HepG2 (cell line): ENCODE data around the gene GTF3A. TPM values are rescaled to one million over a fixed set of nuclear protein-coding genes. Genes with fewer than 3 reads are reported as not detected.
A peak's percentile ranks its signal among the peaks of the same experiment; 100 is the strongest.

Source experiments
- ARID3A ChIP-seq: IDR thresholded peaks from 2 replicates; pipeline ENCODE4 v1.6.1; 2012; ENCODE audit warnings: low read depth, low read length, improper control_type of control experiment
- CAMTA2 ChIP-seq: sonication (generic); formaldehyde crosslinking; IDR thresholded peaks from 2 replicates; pipeline ENCODE4 v1.4.0; 2020; ENCODE audit warnings: mild to moderate bottlenecking, missing genetic modification reagents, borderline replicate concordance
- DR1 ChIP-seq: sonication (generic); formaldehyde crosslinking; IDR thresholded peaks from 2 replicates; pipeline ENCODE4 v1.8.0; 2021; ENCODE audit warnings: mild to moderate bottlenecking, missing genetic modification reagents, inconsistent platforms
- FOXO1 ChIP-seq: sonication (generic); formaldehyde crosslinking; IDR thresholded peaks from 2 replicates; pipeline ENCODE4 v1.4.0; 2020; ENCODE audit warnings: missing genetic modification reagents
- HDAC1 ChIP-seq: sonication (generic); formaldehyde crosslinking; IDR thresholded peaks from 2 replicates; pipeline ENCODE4 v1.5.1; 2020; ENCODE audit warnings: mild to moderate bottlenecking, missing genetic modification reagents
- HDAC2 ChIP-seq: sonication (generic); formaldehyde crosslinking; IDR thresholded peaks from 2 replicates; pipeline ENCODE4 v1.4.0; 2020; ENCODE audit warnings: missing genetic modification reagents
- IRF2 ChIP-seq: IDR thresholded peaks from 2 replicates; pipeline ENCODE4 v1.6.1; 2018; ENCODE audit warnings: missing genetic modification reagents, missing compliant biosample characterization
- NFATC3 ChIP-seq: sonication (generic); formaldehyde crosslinking; IDR thresholded peaks from 2 replicates; pipeline ENCODE4 v1.5.1; 2020; ENCODE audit warnings: mild to moderate bottlenecking, missing genetic modification reagents
- NFE2L2 ChIP-seq: fragments of 150-350 bp; IDR thresholded peaks from 2 replicates; pipeline ENCODE4 v1.6.1; 2014; ENCODE audit warnings: low read length
- ONECUT2 ChIP-seq: sonication (generic); formaldehyde crosslinking; IDR thresholded peaks from 2 replicates; pipeline ENCODE4 v1.4.0; 2020; ENCODE audit warnings: missing genetic modification reagents
- PCBP1 ChIP-seq: fragments of 200-400 bp; formaldehyde crosslinking; IDR thresholded peaks from 2 replicates; pipeline ENCODE4 v1.6.1; 2017; ENCODE audit warnings: mild to moderate bottlenecking, low read depth, low read length, borderline replicate concordance
- PHF8 ChIP-seq: sonication (generic); formaldehyde crosslinking; IDR thresholded peaks from 2 replicates; pipeline ENCODE4 v1.5.0; 2020; ENCODE audit warnings: missing genetic modification reagents
- SIX1 ChIP-seq: sonication (generic); formaldehyde crosslinking; IDR thresholded peaks from 2 replicates; pipeline ENCODE4 v1.4.0; 2020; ENCODE audit warnings: missing genetic modification reagents, borderline replicate concordance
- SKI ChIP-seq: fragments of 450-650 bp; IDR thresholded peaks from one replicate; pipeline ENCODE4 v1.6.1; 2018; ENCODE audit warnings: mild to moderate bottlenecking; ENCODE audit not compliant: partially characterized antibody
- SRF ChIP-seq: IDR thresholded peaks from 2 replicates; pipeline ENCODE4 v1.6.1; 2011; ENCODE audit warnings: mild to moderate bottlenecking, low read depth, low read length, moderate library complexity
- SUZ12 ChIP-seq: fragments of 150-350 bp; IDR thresholded peaks from 2 replicates; pipeline ENCODE4 v1.6.1; 2014; ENCODE audit warnings: low read depth, low read length
- TAF1 ChIP-seq: sonication (generic); formaldehyde crosslinking; IDR thresholded peaks from 2 replicates; pipeline ENCODE4 v1.4.0; 2020; ENCODE audit warnings: missing genetic modification reagents
- THRA ChIP-seq: sonication (generic); formaldehyde crosslinking; IDR thresholded peaks from 2 replicates; pipeline ENCODE4 v1.4.0; 2020; ENCODE audit warnings: missing genetic modification reagents, borderline replicate concordance
- ZBTB14 ChIP-seq: sonication (generic); formaldehyde crosslinking; IDR thresholded peaks from 2 replicates; pipeline ENCODE4 v1.4.0; 2020; ENCODE audit warnings: missing genetic modification reagents
- ZFP36L2 ChIP-seq: sonication (generic); formaldehyde crosslinking; IDR thresholded peaks from 2 replicates; pipeline ENCODE4 v1.4.0; 2020; ENCODE audit warnings: missing genetic modification reagents
- ZMYM2 ChIP-seq: sonication (generic); formaldehyde crosslinking; IDR thresholded peaks from 2 replicates; pipeline ENCODE4 v1.8.0; 2022; ENCODE audit warnings: mild to moderate bottlenecking, missing genetic modification reagents
- ZNF264 ChIP-seq: sonication (generic); formaldehyde crosslinking; IDR thresholded peaks from 2 replicates; pipeline ENCODE4 v1.4.0; 2020; ENCODE audit warnings: missing genetic modification reagents
- ZNF552 ChIP-seq: sonication (generic); formaldehyde crosslinking; IDR thresholded peaks from 2 replicates; pipeline ENCODE4 v1.9.0; 2022; ENCODE audit warnings: missing genetic modification reagents, mild to moderate bottlenecking, borderline replicate concordance
- ZNF768 ChIP-seq: sonication (generic); formaldehyde crosslinking; IDR thresholded peaks from 2 replicates; pipeline ENCODE4 v1.4.0; 2020; ENCODE audit warnings: missing genetic modification reagents
- ZNF83 ChIP-seq: sonication (generic); formaldehyde crosslinking; IDR thresholded peaks from 2 replicates; pipeline ENCODE4 v1.4.0; 2020; ENCODE audit warnings: missing genetic modification reagents, mild to moderate bottlenecking, borderline replicate concordance
- ZSCAN12 ChIP-seq: sonication (generic); formaldehyde crosslinking; IDR thresholded peaks from 2 replicates; pipeline ENCODE4 v1.9.0; 2021; ENCODE audit warnings: mild to moderate bottlenecking, missing genetic modification reagents
- ZSCAN25 ChIP-seq: sonication (generic); formaldehyde crosslinking; IDR thresholded peaks from 2 replicates; pipeline ENCODE4 v1.8.0; 2022; ENCODE audit warnings: mild to moderate bottlenecking, missing genetic modification reagents
- polyA plus RNA-seq, 8 experiments: library from polyadenylated mRNA; depleted of rRNA in 3 of 8; stranded (reverse) in 7 of 8; unstranded in 1 of 8; fragments of >200 nt; fragmentation: Illumina TruSeq in 4 of 8; extraction: Trizol in 4 of 8; gene quantifications; 2 replicates each; pipeline versions ENCODE4 v1.2.1 to v1.2.3, GENCODE V29; 2011 to 2016; ENCODE audit warnings: low read depth in 4 of 8, missing spikeins in 1 of 8, mixed read lengths in 1 of 8; ENCODE audit not compliant: insufficient read depth in 1 of 8
- total RNA-seq, 5 experiments: library from RNA; depleted of rRNA; stranded (reverse); fragments of >200 nt; fragmentation: Illumina TruSeq; extraction: Trizol; gene quantifications; 2 replicates each; pipeline ENCODE4 v1.2.3, GENCODE V29; 2016; ENCODE audit warnings: low read depth in 1 of 5
- TF ChIP-seq, protein P1 (sequence below): IDR thresholded peaks from 2 replicates; pipeline ENCODE4 v1.6.1; 2012; ENCODE audit warnings: inconsistent platforms

The GTF3A gene
- total and polyA plus RNA-seq, 2 of the 13 experiments (the other 11 are each of a cell fraction or from before 2014, with no cell fraction given): 42.1 to 176 TPM

DNA sequence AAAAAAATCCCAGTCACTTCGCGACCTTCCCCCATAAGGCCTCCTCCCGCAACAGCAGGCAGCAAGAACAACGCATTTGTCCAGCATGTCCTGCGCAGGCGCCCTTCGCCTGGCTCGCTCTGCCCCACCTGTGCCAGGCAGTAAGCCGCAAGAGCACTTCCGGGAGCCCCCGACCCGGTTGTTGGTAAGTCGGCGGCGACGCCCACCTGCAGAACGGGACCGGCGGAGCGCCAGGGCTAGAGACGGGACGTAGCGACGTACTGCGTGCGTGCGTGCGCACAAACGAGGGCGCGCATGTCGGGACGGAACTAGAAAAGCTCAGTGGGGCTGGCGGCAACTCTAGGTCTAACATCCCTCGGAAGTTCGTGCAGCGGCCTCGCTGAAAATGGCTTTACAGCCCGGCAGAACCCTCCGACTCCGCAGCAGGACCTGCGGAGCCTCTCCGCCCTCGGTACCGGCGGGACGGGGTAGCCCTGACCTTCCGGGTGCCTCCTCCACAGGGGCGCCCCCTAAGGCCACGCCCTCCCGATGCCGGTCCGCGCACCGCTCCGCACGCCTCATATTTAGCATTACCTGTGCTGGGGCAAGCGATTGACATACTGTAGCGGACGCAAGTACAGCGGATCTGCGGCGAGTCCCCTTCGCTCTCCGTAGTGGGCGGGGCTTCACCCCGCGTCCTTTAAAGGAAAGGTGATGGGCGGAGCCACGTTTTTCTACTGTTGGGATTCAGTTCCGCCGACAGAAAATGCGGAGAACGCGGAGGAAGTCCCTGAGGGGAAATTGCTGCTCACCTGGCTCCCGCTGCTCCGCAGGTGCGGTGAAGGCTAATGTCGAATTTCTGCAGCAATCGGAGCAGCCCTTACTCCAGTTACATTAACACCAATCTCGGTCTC lies 25.8 kb downstream of the GTF3A start, which contains the start of gene MTIF3 (continued):
- no peak for TF ChIP-seq SIX1 (CRISPR knock-in tag)
- TF ChIP-seq ZNF552: no peak
- TF ChIP-seq SUZ12: no peak
- TF ChIP-seq SRF: peak; percentile 77; the same call in 1 of the 2 replicates
- TF ChIP-seq FOXO1: peak; percentile 43; the same call in 1 of the 2 replicates
- peak; percentile 86 for TF ChIP-seq DR1 (CRISPR knock-in tag)
- peak; percentile 68; the same call in 1 of the 2 replicates for TF ChIP-seq HDAC2 (CRISPR knock-in tag)
- no peak for TF ChIP-seq ZSCAN12 (CRISPR knock-in tag)
- TF ChIP-seq HDAC1 (CRISPR knock-in tag): peak; percentile 92
- TF ChIP-seq ZSCAN25 (CRISPR knock-in tag): peak; percentile 64
- TF ChIP-seq, protein P1, sequence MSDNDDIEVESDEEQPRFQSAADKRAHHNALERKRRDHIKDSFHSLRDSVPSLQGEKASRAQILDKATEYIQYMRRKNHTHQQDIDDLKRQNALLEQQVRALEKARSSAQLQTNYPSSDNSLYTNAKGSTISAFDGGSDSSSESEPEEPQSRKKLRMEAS: peak; percentile 71
- no peak for TF ChIP-seq ZMYM2
- no peak for TF ChIP-seq NFE2L2
- peak; percentile 93 for TF ChIP-seq TAF1 (CRISPR knock-in tag)
- peak; percentile 72; the same call in 1 of the 2 replicates for TF ChIP-seq NFATC3 (CRISPR knock-in tag)
- TF ChIP-seq ZBTB14: peak; percentile 90
- peak; percentile 76 for TF ChIP-seq ZNF264 (CRISPR knock-in tag)
- TF ChIP-seq PHF8 (CRISPR knock-in tag): peak; percentile 82
- TF ChIP-seq THRA (CRISPR knock-in tag): peak; percentile 21
- TF ChIP-seq ZNF83 (CRISPR knock-in tag): peak; percentile 76; the same call in 1 of the 2 replicates
- no peak for TF ChIP-seq CAMTA2 (CRISPR knock-in tag)
- TF ChIP-seq PCBP1: 0 out of 2 replicates have a peak, but pooled peaks have one; percentile 8
- TF ChIP-seq ONECUT2 (CRISPR knock-in tag): no peak
- TF ChIP-seq ARID3A: no peak
- no peak for TF ChIP-seq SKI
- peak; percentile 80; the same call in 1 of the 2 replicates for TF ChIP-seq ZNF768 (CRISPR knock-in tag)
- no peak for TF ChIP-seq ZFP36L2
- TF ChIP-seq IRF2: peak; percentile 57
